Measurements from ENCODE around the gene SEC14L3.

GRCh38 chr22:30414525-30415047 is 57.2 kb downstream of the SEC14L3 start:
- TF ChIP-seq, protein P1, sequence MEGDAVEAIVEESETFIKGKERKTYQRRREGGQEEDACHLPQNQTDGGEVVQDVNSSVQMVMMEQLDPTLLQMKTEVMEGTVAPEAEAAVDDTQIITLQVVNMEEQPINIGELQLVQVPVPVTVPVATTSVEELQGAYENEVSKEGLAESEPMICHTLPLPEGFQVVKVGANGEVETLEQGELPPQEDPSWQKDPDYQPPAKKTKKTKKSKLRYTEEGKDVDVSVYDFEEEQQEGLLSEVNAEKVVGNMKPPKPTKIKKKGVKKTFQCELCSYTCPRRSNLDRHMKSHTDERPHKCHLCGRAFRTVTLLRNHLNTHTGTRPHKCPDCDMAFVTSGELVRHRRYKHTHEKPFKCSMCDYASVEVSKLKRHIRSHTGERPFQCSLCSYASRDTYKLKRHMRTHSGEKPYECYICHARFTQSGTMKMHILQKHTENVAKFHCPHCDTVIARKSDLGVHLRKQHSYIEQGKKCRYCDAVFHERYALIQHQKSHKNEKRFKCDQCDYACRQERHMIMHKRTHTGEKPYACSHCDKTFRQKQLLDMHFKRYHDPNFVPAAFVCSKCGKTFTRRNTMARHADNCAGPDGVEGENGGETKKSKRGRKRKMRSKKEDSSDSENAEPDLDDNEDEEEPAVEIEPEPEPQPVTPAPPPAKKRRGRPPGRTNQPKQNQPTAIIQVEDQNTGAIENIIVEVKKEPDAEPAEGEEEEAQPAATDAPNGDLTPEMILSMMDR (IDR thresholded peaks at IDR 0.05), result no peak
- TF ChIP-seq POLR2A (IDR thresholded peaks at IDR 0.05) (no peak), EP300 (IDR thresholded peaks at IDR 0.05) (no peak)
